ENCODE data around the gene CACNA1C. TPM values are rescaled to one million over a fixed set of nuclear protein-coding genes. Genes with fewer than 3 reads are reported as not detected.

CACNA1C gene
- total RNA-seq, 3 donors from 2014 or later = 2.6 to 11.8 (median 9.5) TPM

DNA sequence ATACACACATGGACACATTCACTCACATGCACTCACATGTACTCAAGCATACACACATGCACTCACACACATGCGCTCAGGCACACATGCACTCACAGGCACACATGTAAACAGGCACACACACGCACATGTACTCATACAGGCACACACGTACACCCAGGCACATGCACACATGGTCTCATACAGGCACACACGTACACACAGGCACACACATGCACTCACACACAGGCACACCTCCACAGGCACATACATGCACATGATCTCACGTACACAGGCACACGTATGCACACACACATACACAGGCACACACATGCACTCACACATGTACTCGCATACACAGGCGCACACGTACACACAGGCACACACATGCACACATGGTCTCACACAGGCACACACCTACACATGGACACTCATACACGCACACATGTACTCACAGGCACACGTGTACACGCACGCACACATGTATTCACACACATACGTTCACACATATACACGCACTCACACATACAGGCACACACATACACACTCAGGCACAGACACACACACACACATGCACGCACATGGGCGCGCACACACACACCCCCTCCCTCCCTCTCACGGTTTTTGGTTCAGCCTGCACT is 138.9 kb downstream of the CACNA1C start:
- Histone ChIP-seq H3K27ac (no peak overlapping the region), H3K36me3 (no peaks in the 10 kb centered on the region), H3K4me3 (no peak overlapping the region), H3K4me1 (no peaks in the 10 kb centered on the region), H3K27me3 (no peaks in the 10 kb centered on the region), H3K9me3 (no peaks in the 10 kb centered on the region)
- DNase-seq (ENCODE audit: low spot score in 2 of 2) = no peak
- TF ChIP-seq POLR2A (IDR thresholded peaks at IDR 0.05) (no peak), POLR2AphosphoS5 (IDR thresholded peaks at IDR 0.05) (no peak)
- TF ChIP-seq, protein P1, sequence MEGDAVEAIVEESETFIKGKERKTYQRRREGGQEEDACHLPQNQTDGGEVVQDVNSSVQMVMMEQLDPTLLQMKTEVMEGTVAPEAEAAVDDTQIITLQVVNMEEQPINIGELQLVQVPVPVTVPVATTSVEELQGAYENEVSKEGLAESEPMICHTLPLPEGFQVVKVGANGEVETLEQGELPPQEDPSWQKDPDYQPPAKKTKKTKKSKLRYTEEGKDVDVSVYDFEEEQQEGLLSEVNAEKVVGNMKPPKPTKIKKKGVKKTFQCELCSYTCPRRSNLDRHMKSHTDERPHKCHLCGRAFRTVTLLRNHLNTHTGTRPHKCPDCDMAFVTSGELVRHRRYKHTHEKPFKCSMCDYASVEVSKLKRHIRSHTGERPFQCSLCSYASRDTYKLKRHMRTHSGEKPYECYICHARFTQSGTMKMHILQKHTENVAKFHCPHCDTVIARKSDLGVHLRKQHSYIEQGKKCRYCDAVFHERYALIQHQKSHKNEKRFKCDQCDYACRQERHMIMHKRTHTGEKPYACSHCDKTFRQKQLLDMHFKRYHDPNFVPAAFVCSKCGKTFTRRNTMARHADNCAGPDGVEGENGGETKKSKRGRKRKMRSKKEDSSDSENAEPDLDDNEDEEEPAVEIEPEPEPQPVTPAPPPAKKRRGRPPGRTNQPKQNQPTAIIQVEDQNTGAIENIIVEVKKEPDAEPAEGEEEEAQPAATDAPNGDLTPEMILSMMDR (IDR thresholded peaks at IDR 0.05) = no peak
- intact Hi-C loops (cut with DNase I; ENCODE audit: low total_unique reads) = no loop called here

DNA sequence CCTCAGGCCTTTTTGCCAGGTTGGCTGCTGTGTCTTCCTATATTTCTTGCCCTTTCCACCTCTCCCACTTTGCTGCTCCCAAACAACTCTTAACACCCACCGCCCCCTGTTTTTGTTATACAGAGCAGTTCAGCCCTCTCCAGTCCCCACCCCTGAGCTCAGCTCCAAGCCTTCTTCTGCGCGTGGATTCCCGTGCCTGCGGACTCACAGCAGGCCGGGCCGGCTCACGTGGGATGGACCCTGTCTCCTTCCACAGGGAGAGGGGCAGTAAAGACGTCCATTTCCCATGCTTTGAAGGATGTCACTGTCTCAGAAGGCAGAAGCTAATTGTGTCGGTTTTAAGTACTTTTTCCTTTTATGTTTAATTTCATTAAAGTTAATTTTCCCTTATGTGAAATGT is 139.4 kb downstream of the CACNA1C start:
- no peaks in the 10 kb centered on the region for H3K27me3 ChIP-seq
- H3K9me3 ChIP-seq = no peaks in the 10 kb centered on the region
- no peaks in the 10 kb centered on the region for H3K4me1 ChIP-seq
- no peak overlapping the region for H3K4me3 ChIP-seq
- intact Hi-C loops (cut with DNase I; ENCODE audit: low total_unique reads) = no loop called here
- no peaks in the 10 kb centered on the region for H3K36me3 ChIP-seq
- DNase-seq (ENCODE audit: low spot score in 2 of 2) = no peak
- no peak for TF ChIP-seq POLR2AphosphoS5 (IDR thresholded peaks at IDR 0.05)
- TF ChIP-seq, protein P1 (IDR thresholded peaks at IDR 0.05) = no peak
- TF ChIP-seq POLR2A (IDR thresholded peaks at IDR 0.05) = no peak
- no peak overlapping the region for H3K27ac ChIP-seq

DNA sequence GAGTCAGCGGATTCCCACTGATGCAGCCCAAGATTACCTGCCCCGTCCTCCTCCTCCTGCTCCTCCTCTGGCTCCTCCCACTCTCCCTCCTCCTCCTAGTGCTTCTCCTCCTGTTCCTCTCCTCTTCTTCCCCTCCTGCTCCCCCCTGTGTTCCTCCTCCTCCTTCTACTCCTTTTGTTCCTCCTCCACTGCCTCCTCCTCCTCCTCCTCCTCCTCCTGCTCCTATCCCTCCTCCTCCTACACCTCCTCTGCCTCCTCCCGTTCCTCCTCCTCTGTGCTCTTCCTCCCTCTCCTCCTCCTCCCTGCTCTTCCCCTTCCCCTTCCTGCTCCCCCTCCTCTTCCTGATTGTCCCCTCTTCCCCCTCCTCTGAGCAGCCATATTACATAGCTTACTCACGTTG is 141.3 kb downstream of the CACNA1C start:
- Histone ChIP-seq H3K27me3 (no peaks in the 10 kb centered on the region), H3K4me3 (no peak overlapping the region), H3K9me3 (no peaks in the 10 kb centered on the region), H3K4me1 (no peaks in the 10 kb centered on the region), H3K27ac (no peak overlapping the region), H3K36me3 (no peaks in the 10 kb centered on the region)
- TF ChIP-seq POLR2A (IDR thresholded peaks at IDR 0.05) = no peak
- no peak for DNase-seq (ENCODE audit: low spot score in 2 of 2)
- intact Hi-C loops (cut with DNase I; ENCODE audit: low total_unique reads) = no loop called here

DNA sequence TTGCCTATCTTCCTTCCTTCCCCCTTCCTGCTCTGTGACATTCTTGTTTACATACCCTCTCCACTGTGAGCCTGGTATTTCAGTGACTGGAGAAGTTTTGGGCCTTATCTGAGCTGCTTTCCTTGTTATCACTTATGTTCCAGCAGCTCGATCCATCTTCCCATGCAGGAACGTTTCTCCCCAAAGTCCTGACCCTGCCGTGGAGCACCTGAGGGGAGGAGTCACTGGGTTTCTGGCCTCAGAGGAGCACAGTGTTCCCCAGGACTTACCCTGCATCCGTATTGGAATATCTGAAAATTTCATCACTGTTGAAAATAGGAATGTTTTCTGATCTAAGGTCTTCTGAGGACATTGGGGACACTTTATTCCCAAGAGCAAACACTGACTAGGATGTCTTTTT is 141.8 kb downstream of the CACNA1C start:
- Histone ChIP-seq H3K4me1 (no peaks in the 10 kb centered on the region), H3K27ac (no peak overlapping the region), H3K4me3 (no peak overlapping the region), H3K27me3 (no peaks in the 10 kb centered on the region), H3K9me3 (no peaks in the 10 kb centered on the region), H3K36me3 (no peaks in the 10 kb centered on the region)
- TF ChIP-seq POLR2AphosphoS5 (IDR thresholded peaks at IDR 0.05) (no peak), POLR2A (IDR thresholded peaks at IDR 0.05) (no peak)
- TF ChIP-seq, protein P1 (IDR thresholded peaks at IDR 0.05) = no peak
- DNase-seq (ENCODE audit: low spot score in 2 of 2) = no peak
- intact Hi-C loops (cut with DNase I; ENCODE audit: low total_unique reads) = no loop called here

DNA sequence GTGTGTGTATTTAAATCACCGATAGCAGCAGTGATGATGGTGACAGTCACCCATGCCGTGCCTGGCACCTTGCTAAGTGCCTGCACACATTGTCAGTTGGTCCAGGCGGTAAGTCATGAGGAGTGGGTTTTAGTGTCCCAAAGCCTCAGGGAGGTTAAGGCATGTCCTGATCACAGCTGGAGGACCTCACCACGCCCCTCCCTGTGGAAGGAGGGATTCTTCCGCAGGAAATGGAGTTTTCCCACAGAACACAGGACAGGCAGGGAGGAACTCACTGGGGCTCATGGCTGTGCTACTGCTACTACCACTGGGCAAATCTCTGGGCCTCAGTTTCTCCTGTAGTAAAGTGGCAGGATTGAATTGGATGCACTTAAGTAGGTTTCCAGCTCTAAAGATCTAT is 142.3 kb downstream of the CACNA1C start:
- H3K4me1 ChIP-seq = no peaks in the 10 kb centered on the region
- no peaks in the 10 kb centered on the region for H3K27me3 ChIP-seq
- TF ChIP-seq, protein P1 (IDR thresholded peaks at IDR 0.05) = no peak
- TF ChIP-seq POLR2A (IDR thresholded peaks at IDR 0.05) (no peak), POLR2AphosphoS5 (IDR thresholded peaks at IDR 0.05) (no peak)
- no peak for DNase-seq (ENCODE audit: low spot score in 2 of 2)
- no peak overlapping the region for H3K27ac ChIP-seq
- intact Hi-C loops (cut with DNase I; ENCODE audit: low total_unique reads) = no loop called here
- H3K4me3 ChIP-seq = no peak overlapping the region
- H3K9me3 ChIP-seq = no peaks in the 10 kb centered on the region
- no peaks in the 10 kb centered on the region for H3K36me3 ChIP-seq
